Measurements from ENCODE around the gene GFER.
"Not testable (repeated sequence)": the region's sequence is repeated elsewhere in the genome, so short reads cannot be mapped to it uniquely, and the experiment has no call there.

Gene GFER

DNA sequence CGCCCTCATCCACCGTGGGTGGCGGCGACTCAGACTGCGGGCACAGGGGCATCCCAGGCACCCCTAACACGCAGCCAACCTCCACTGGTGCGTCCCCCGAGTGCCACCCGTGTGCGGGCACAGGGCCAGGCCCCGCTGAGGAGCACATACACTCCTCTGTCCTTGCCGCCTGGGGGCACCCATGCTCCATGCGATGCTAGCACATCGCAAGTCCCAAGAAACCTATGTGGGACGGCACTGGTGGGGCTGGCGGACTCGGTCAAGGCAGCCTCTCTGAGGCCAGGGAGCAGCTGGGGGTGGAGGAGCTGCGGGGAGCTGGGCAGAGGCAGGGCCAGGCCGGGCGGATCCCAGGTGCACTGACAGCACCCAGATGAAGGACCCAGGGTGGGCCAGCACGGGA, 21.7 kb downstream of the GFER start:
- DNase-seq (ENCODE audit: low spot score), result no peak

- DNase-seq (ENCODE audit: low spot score), result no peak
These were observed 22.3 kb downstream of the GFER start for GRCh38 chr16:2006317-2006716.

- DNase-seq (ENCODE audit: low spot score), result no peak
These were observed 23.3 kb downstream of the GFER start for GRCh38 chr16:2007081-2007836.

GRCh38 chr16:2008009-2008526, 24.1 kb downstream of the GFER start:
- DNase-seq (ENCODE audit: low spot score), result peak; percentile 19

GRCh38 chr16:2008631-2009163, 24.7 kb downstream of the GFER start:
- DNase-seq (ENCODE audit: low spot score), result no peak

GRCh38 chr16:2009164-2009711, 25.2 kb downstream of the GFER start:
- no peak for DNase-seq (ENCODE audit: low spot score)

- peak; percentile 72 for DNase-seq (ENCODE audit: low spot score)
These were observed 26.0 kb downstream of the GFER start, which contains the start of gene ZNF598 for GRCh38 chr16:2009791-2010510. ZNF598 (minus strand) TSS chr16:2009821.

GRCh38 chr16:2011726-2012125, 27.7 kb downstream of the GFER start:
- not testable (repeated sequence) for DNase-seq (ENCODE audit: low spot score)

DNA sequence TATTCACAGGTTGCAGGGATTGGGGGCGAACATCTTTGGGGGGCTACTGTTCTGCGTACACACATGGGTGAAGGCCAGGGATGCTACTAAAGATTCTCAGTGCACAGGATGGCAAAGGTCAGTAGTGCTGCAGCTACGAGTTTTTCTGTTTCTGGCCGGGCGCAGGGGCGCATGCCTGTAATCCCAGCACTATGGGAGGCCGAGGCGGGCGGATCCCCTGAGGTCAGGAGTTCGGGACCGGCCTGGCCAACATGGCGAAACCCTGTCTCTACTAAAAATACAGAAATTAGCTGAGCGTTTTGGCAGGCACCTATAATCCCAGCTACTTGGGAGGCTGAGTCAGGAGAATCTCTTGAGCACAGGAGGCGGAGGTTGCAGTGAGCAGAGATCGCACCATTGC, 29.5 kb downstream of the GFER start:
- no peak for DNase-seq (ENCODE audit: low spot score)

DNA sequence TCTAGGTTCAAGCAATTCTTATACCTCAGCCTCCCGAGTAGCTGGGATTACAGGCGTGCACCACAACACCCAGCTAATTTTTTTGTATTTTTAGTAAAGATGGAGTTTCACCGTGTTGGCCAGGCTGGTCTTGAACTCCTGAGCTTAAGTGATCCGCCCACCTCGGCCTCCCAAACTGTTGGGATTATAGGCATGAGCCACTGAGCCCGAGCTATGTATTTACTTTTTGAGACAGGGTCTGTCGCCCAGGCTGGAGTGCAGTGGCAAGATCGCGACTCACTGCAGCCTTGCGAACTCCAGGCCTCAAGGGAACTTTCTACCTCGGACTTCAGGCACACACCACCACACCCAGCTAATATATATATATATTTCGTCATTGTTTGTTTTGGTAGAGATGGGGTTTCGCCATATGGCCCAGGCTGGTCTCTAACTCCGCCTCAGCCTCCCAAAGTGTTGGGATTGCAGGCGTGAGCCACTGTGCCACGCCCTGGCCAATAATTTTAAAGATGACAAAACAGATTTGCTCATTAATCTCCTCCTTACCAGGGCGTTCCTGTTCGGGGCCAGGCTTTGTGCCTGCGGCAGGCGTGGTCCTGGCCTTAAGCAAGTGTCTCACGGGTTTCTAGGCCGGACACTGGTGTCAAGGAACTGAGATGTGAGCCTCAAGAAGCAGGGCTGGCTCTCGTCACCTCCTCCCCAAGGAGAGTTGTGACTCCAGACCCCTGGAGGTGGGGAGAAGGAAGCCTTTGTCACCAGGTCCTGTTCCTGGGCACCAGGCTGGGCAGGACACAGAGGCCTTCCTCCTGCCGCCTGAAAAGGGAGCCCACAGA, 31.3 kb downstream of the GFER start:
- no peak for DNase-seq (ENCODE audit: low spot score)

- no peak for DNase-seq (ENCODE audit: low spot score)
These were observed 31.9 kb downstream of the GFER start for GRCh38 chr16:2015947-2016208.

DNA sequence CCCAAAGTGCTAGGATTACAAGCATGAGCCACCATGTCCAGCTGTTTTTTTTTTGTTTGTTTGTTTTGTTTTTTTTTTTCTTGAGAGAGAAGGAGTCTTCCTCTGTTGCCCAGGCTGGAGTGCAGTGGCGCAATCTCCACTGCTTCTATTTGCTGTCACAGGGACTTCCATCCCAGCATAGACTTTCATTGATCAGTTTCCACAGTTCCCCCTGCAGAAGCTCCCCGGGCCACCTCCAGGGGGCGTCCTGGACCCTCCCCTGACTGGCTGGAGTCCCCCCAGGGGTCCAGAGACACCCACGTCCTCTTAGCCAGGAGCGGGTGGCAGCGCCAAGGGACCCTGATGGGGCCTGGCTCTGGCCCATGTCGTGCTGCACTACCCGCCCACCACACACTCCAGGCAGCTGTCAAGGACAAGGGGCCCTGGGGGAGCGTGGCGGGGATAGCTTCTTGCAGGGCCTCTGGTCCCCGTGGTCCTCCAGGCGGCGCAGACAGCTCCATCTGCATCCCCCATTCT, 32.5 kb downstream of the GFER start:
- no peak for DNase-seq (ENCODE audit: low spot score)

DNA sequence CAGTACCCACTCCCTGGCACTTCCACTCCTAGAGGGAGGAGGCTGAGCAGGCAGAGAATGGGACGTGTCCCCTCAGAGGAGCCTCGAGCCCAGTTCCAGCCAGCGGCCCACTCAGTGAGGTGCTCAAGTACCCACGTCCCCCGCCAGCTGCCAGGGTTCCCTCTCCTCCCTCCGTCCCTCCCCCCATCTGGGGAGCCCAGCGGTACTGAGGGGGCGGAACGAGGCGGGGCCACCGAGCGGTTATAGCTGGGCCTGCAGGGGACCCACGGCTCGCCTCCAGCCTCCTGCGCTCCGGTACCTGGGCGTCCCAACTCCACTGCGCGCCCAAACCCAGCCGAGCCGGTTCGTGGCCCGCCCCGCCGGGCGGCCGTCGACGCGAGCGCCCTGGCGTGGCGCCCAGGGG, 35.5 kb downstream of the GFER start, which contains the start of gene NPW:
Gene NPW, plus strand, starts transcription at position 268 of the 403 bp plus-strand sequence.
- DNase-seq (ENCODE audit: low spot score), result no peak

DNA sequence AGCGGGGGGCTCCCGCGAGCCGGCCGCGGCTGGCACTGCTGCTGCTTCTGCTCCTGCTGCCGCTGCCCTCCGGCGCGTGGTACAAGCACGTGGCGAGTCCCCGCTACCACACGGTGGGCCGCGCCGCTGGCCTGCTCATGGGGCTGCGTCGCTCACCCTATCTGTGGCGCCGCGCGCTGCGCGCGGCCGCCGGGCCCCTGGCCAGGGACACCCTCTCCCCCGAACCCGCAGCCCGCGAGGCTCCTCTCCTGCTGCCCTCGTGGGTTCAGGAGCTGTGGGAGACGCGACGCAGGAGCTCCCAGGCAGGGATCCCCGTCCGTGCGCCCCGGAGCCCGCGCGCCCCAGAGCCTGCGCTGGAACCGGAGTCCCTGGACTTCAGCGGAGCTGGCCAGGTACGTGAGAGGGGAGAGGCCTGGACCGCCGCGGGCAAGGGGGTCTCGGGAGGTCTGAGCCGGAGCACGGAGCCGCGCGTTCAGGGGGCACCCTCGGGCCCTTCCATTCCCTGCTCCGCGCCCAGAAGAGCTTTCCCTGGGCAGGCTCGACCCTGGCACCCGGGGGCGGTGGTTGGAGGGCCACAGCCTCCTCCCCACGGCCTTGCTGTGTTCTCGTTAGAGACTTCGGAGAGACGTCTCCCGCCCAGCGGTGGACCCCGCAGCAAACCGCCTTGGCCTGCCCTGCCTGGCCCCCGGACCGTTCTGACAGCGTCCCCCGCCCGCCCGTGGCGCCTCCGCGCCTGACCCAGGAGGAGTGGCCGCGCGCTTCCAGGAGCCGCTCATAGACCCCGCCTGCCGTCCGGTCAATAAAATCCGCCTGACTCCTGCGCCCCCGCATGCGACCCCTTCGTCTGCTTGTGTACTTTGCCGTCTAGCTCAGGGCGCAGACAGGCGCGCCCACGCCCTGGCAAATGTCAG, 36.2 kb downstream of the GFER start:
- DNase-seq (ENCODE audit: low spot score), result no peak

DNA sequence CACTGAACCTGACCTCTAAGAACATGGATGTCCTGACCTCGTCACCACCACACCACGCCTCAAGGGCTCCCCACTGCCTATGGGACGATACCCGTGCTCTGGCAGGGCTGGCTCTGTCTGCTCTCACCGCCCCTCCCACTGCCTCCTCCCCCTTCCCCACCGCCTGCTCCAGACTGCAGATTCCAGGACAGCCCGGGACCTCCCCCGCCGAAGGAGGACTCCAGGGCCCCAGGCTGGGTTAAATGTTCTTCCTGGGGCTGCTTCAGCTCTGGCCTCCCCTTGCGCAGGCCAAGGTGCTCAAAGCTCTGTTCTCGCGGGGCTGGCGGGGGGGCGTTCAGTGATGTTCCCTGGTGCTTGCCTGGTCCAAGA, 38.7 kb downstream of the GFER start:
- no peak for DNase-seq (ENCODE audit: low spot score)

GRCh38 chr16:2023092-2024031, 39.4 kb downstream of the GFER start:
- DNase-seq (ENCODE audit: low spot score), result peak; percentile 95

DNA sequence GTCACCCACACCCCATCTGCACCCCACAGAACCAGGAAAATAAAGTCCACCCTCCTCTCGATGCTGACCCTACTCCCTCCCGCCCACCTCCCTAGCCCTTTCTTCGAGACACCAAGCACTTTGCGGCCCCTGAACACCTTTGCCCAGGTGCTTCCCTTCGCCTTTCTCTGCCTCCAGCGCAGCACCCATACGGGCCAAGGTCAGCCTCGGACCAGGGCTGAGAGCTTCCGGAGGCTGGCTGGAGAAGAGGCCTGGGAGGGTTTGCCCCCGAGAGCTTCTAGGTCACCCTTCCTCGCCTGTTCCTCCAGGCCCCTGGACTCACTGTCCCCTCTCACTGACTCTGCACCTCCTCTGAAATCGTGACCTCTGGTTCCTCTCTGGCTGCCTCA, 40.0 kb downstream of the GFER start:
- DNase-seq (ENCODE audit: low spot score), result no peak

DNA sequence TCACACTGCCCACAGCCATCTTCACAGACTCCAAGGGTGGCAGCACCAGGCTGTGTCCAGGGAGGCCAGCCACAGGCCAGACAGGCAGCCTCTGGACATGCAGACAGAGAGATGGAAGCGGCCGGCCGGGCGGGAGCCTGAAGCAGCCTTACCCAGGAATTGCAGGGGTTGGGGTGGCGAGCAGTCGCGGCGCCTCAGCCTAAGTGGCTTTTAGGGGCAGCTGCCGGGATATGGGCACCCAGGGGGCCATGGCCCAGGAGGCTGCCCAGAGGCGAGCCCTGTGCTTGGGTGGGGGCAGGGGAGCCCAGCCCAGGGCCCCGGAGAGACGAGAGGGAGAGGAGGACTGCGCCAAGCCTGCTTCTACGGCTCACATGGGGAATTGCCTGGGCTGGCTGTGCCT, 41.3 kb downstream of the GFER start:
- no peak for DNase-seq (ENCODE audit: low spot score)

GRCh38 chr16:2025878-2026460, 42.0 kb downstream of the GFER start:
- DNase-seq (ENCODE audit: low spot score), result no peak

All from CD4-positive, alpha-beta T cell treated with Interleukin-2 at 100 ng/mL for 4 hours (primary cell).